B cell (primary cell): ENCODE results near the gene TMEM209. TPM values are rescaled to one million over a fixed set of nuclear protein-coding genes. Genes with fewer than 3 reads are reported as not detected.

Source experiments
- ATAC-seq: fragments of 200-7000 bp; cut with Tn5 transposase; one replicate; pipeline ENCODE4 v1.10.0; 2021; ENCODE audit warnings: low read depth, mild to moderate bottlenecking, moderate number of reproducible peaks, moderate library complexity
- CTCF ChIA-PET: fragments of 350-600 bp; sonication (Branson Sonifier 250); formaldehyde crosslinking; loops from one replicate; lab custom pipeline; 2021; ENCODE audit warnings: antibody characterized with exemption, inconsistent platforms; lab: Charles Lee
- POLR2A ChIA-PET: fragments of 350-600 bp; sonication (Branson Sonifier 250); formaldehyde crosslinking; loops from one replicate; lab custom pipeline; 2021; ENCODE audit warnings: antibody characterized with exemption; lab: Charles Lee
- DNase-seq: peaks from one replicate; pipeline ENCODE4 v3.0.0; 2013
- H2AFZ ChIP-seq: 2 replicates; pipeline ENCODE4 v1.6.1; 2012; ENCODE audit warnings: mild to moderate bottlenecking, low read depth, low read length; ENCODE audit not compliant: insufficient read depth, poor library complexity, severe bottlenecking
- H3K27ac ChIP-seq, 2 donors: 1 replicate in 1 of 2; 2 replicates in 1 of 2; pipeline ENCODE4 v1.5.1; 2012 to 2013; ENCODE audit warnings: low read length in 2 of 2, mild to moderate bottlenecking in 2 of 2, moderate library complexity in 1 of 2
- H3K27me3 ChIP-seq, 4 experiments: fragments of 200-600 bp in 1 of 4; sonication (generic) in 1 of 4; replicated peaks in 1 of 4; 1 replicate in 2 of 4; 2 replicates in 2 of 4; pipeline versions ENCODE4 v1.6.1 to v1.7.0; 2013 to 2016; ENCODE audit warnings: low read length in 3 of 4, mild to moderate bottlenecking in 2 of 4, mixed read lengths in 1 of 4, moderate library complexity in 1 of 4; ENCODE audit not compliant: insufficient read depth in 4 of 4, control insufficient read depth in 3 of 4; ENCODE audit errors: control extremely low read depth in 1 of 4
- H3K36me3 ChIP-seq, 2 experiments: replicated peaks in 1 of 2; 1 replicate in 1 of 2; 2 replicates in 1 of 2; pipeline versions ENCODE4 v1.6.1 to v1.7.1; 2013; ENCODE audit warnings: low read length in 1 of 2; ENCODE audit not compliant: insufficient read depth in 2 of 2, control insufficient read depth in 1 of 2; ENCODE audit errors: control extremely low read depth in 1 of 2, extremely low read depth in 1 of 2
- H3K4me1 ChIP-seq, 2 donors: fragments of 200-600 bp in 1 of 2; sonication (generic) in 1 of 2; 1 replicate in 1 of 2; 2 replicates in 1 of 2; pipeline versions ENCODE4 v1.5.1 to v1.6.1; 2013 to 2017; ENCODE audit warnings: low read length in 2 of 2; ENCODE audit not compliant: control insufficient read depth in 2 of 2, insufficient read depth in 2 of 2
- H3K4me2 ChIP-seq: replicated peaks from 2 replicates; pipeline ENCODE3; 2012; ENCODE audit warnings: mild to moderate bottlenecking, low read depth, low read length; ENCODE audit not compliant: poor library complexity, severe bottlenecking
- H3K4me3 ChIP-seq, 5 experiments: fragments of 200-600 bp in 1 of 5; sonication (generic) in 1 of 5; 1 replicate in 3 of 5; 2 replicates in 2 of 5; pipeline versions ENCODE4 v1.5.1 to v1.7.0; 2011 to 2016; ENCODE audit warnings: low read length in 4 of 5, mild to moderate bottlenecking in 4 of 5, low read depth in 2 of 5, control low read depth in 1 of 5, moderate library complexity in 1 of 5; ENCODE audit not compliant: insufficient read depth in 1 of 5; ENCODE audit errors: control extremely low read depth in 1 of 5, extremely low read depth in 1 of 5
- H3K79me2 ChIP-seq: fragments of 200-600 bp; sonication (generic); one replicate; pipeline ENCODE4 v1.6.0; 2016; ENCODE audit warnings: low read length; ENCODE audit not compliant: control insufficient read depth, insufficient read depth
- H3K9ac ChIP-seq: fragments of 200-600 bp; sonication (generic); 2 replicates; pipeline ENCODE4 v1.6.1; 2017; ENCODE audit warnings: mild to moderate bottlenecking, low read length, moderate library complexity
- H3K9me3 ChIP-seq, 3 donors: one replicate each; pipeline versions ENCODE4 v1.6.1 to v1.7.1; 2013; ENCODE audit warnings: low read length in 2 of 3; ENCODE audit not compliant: control insufficient read depth in 2 of 3, insufficient read depth in 1 of 3; ENCODE audit errors: control extremely low read depth in 1 of 3
- H4K20me1 ChIP-seq: 2 replicates; pipeline ENCODE4 v1.6.0; 2012; ENCODE audit warnings: mild to moderate bottlenecking, low read length; ENCODE audit not compliant: insufficient read depth, control insufficient read depth, poor library complexity, severe bottlenecking
- H3K27ac Mint-ChIP-seq: one replicate; pipeline ENCODE4 v1.8.0; 2021; ENCODE audit warnings: mixed read lengths
- H3K27me3 Mint-ChIP-seq: one replicate; pipeline ENCODE4 v1.8.0; 2021; ENCODE audit warnings: mixed read lengths
- H3K4me1 Mint-ChIP-seq: one replicate; pipeline ENCODE4 v1.8.0; 2021; ENCODE audit warnings: mixed read lengths
- H3K4me3 Mint-ChIP-seq: one replicate; pipeline ENCODE4 v1.8.0; 2021; ENCODE audit warnings: mixed read lengths
- H3K9me3 Mint-ChIP-seq: one replicate; pipeline ENCODE4 v1.8.0; 2022; ENCODE audit warnings: mixed read lengths; ENCODE audit not compliant: insufficient read depth
- EZH2 ChIP-seq: IDR thresholded peaks from 2 replicates; pipeline ENCODE4 v1.6.1; 2012; ENCODE audit warnings: borderline replicate concordance, low read depth, mild to moderate bottlenecking, moderate library complexity, low read length; ENCODE audit not compliant: insufficient read depth, poor library complexity, severe bottlenecking
- WGBS: methylation state at CpG from one replicate; pipeline ENCODE4 v1.1.5; 2013; ENCODE audit warnings: missing lambda C conversion rate; ENCODE audit not compliant: insufficient coverage; 5-methylcytosine and 5-hydroxymethylcytosine counted together
- intact Hi-C: fragments of 100-400 bp; cut with micrococcal nuclease; formaldehyde crosslinking; loops from one replicate; pipeline ENCODE4 v1.10.0; 2022
- polyA plus RNA-seq: library from polyadenylated mRNA; depleted of rRNA; stranded (reverse); fragments of >200 nt; gene quantifications from 2 replicates; pipeline ENCODE4 v1.2.3, GENCODE V29; 2012
- total RNA-seq, 2 donors: library from RNA; stranded (reverse); fragments of 120-200 nt in 1 of 2; gene quantifications; 1 replicate in 1 of 2; 2 replicates in 1 of 2; pipeline versions ENCODE4 v1.2.3 to v1.2.4, GENCODE V29; 2013 to 2022
- TF ChIP-seq, protein P1 (sequence below): fragments of 200-600 bp; IDR thresholded peaks from one replicate; pipeline ENCODE4 v1.8.0; 2022; ENCODE audit warnings: antibody characterized with exemption, mild to moderate bottlenecking

The TMEM209 gene
- total and polyA plus RNA-seq, 2 donors (not counting 1 experiment from before 2014, with no cell fraction given): 15.8 to 35.8 TPM

DNA sequence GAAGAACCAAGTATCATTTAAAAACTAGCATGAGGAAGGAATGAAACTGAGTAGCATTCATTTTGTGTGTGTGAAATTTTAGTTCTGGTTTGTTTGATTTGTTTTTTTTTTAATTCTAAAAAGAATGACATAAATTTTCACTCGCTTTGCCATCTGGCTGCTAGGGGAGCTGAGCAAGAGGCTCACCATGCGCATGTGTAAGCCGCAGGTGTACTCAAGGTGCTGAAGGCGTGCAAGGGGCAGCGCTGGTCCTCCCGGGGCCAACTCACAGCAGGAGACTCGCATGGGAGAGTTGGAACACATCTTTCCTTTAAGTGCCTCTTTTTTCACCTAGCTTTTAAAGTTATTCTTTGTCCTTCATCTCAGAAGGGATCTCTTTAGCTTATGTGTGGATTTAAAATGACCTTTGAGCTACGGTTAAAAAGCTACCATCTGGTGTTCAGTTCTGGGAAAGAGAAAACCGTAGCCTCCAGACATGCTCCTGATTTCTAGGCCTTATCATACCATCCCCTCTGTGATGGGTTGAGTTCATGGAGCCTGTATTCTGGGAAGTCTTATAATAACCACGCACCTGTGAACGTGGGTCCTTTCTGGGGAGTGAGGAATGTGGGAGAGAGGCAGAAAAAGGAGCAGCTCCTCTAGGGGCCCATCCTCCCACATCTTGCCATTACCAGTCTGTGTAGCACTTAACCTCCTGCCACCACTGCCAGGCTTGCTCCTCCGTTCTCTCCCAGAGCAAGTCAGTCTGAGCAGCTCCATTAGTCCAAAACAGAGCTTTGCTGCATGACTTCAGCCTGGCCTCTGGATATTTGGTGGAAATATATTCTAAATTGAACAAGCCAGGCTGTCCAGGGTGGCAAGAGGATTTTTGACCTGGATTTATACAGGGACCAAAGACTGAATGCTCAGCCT lies 73.0 kb downstream of the TMEM209 start:
- no peaks in the 10 kb centered on the region for H3K79me2 ChIP-seq
- WGBS: 98% methylated on average over 8 of the region's 12 CpGs
- H3K27ac ChIP-seq: no peak overlapping the region
- no peaks in the 10 kb centered on the region for H3K4me1 Mint-ChIP-seq
- no peaks in the 10 kb centered on the region for H3K9me3 Mint-ChIP-seq
- H3K4me3 ChIP-seq: no peak overlapping the region
- H2AFZ ChIP-seq: no peak overlapping the region
- H3K27ac Mint-ChIP-seq: no peak overlapping the region
- no peak for TF ChIP-seq EZH2
- TF ChIP-seq, protein P1, sequence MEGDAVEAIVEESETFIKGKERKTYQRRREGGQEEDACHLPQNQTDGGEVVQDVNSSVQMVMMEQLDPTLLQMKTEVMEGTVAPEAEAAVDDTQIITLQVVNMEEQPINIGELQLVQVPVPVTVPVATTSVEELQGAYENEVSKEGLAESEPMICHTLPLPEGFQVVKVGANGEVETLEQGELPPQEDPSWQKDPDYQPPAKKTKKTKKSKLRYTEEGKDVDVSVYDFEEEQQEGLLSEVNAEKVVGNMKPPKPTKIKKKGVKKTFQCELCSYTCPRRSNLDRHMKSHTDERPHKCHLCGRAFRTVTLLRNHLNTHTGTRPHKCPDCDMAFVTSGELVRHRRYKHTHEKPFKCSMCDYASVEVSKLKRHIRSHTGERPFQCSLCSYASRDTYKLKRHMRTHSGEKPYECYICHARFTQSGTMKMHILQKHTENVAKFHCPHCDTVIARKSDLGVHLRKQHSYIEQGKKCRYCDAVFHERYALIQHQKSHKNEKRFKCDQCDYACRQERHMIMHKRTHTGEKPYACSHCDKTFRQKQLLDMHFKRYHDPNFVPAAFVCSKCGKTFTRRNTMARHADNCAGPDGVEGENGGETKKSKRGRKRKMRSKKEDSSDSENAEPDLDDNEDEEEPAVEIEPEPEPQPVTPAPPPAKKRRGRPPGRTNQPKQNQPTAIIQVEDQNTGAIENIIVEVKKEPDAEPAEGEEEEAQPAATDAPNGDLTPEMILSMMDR: no peak
- CTCF ChIA-PET: interaction anchor here (1.0 to 3.1 kb wide), 2 partner anchors 49 to 60 kb away, joined by 3 to 7 read pairs; no protein-coding TSS in a partner anchor
- intact Hi-C loops: no loop called here
- no peak overlapping the region for H3K4me3 Mint-ChIP-seq
- no peak for DNase-seq
- no peaks in the 10 kb centered on the region for H3K27me3 Mint-ChIP-seq
- no peaks in the 10 kb centered on the region for H3K4me1 ChIP-seq
- H3K36me3 ChIP-seq: peaks cover 21 to 50% of the 10 kb centered on the region in 2 experiments
- POLR2A ChIA-PET: no interaction called here
- no peaks in the 10 kb centered on the region for H3K9me3 ChIP-seq
- no peak overlapping the region for H3K4me2 ChIP-seq
- ATAC-seq: no peak
- H3K9ac ChIP-seq: no peak overlapping the region
- H4K20me1 ChIP-seq: no peaks in the 10 kb centered on the region
- H3K27me3 ChIP-seq: no peaks in the 10 kb centered on the region
